Panc1 (cell line): Measurements from ENCODE around the gene CRMP1. TPM values are rescaled to one million over a fixed set of nuclear protein-coding genes. Genes with fewer than 3 reads are reported as not detected.

Experiments used
- ATAC-seq: fragments of 200-7000 bp; cut with Tn5 transposase; 2 replicates; pipeline ENCODE4 v1.9.1; 2020; ENCODE audit warnings: mild to moderate bottlenecking, moderate library complexity
- BruUV-seq: library from RNA; stranded (reverse); fragments of 400-500 nt; replicated peaks from 2 replicates; lab custom pipeline; 2021; lab: Mats Ljungman, UMichigan
- CTCF ChIA-PET: fragments of 300-600 bp; sonication (Branson Sonifier 250); formaldehyde crosslinking; loops from one replicate; lab custom pipeline; 2022; ENCODE audit warnings: antibody characterized with exemption; lab: Charles Lee
- POLR2A ChIA-PET: fragments of 300-600 bp; sonication (Branson Sonifier 250); formaldehyde crosslinking; loops from one replicate; lab custom pipeline; 2022; ENCODE audit warnings: antibody characterized with exemption; lab: Charles Lee
- DNase-seq: peaks from one replicate; pipeline ENCODE4 v3.0.0-alpha.2; 2010; ENCODE audit warnings: low read depth, low spot score
- H3K27ac ChIP-seq: 2 replicates; pipeline ENCODE4 v1.5.1; 2011; ENCODE audit warnings: mild to moderate bottlenecking, low read length, inconsistent platforms
- H3K27me3 ChIP-seq: fragments of 200-500 bp; sonication (Bioruptor generic); 2 replicates; pipeline ENCODE4 v1.6.0; 2014; ENCODE audit warnings: low read length, inconsistent platforms; ENCODE audit not compliant: control insufficient read depth, insufficient read depth
- H3K36me3 ChIP-seq: fragments of 200-500 bp; sonication (Bioruptor generic); 2 replicates; pipeline ENCODE4 v1.5.1; 2014; ENCODE audit warnings: inconsistent platforms, mild to moderate bottlenecking, low read length, moderate library complexity; ENCODE audit not compliant: control insufficient read depth, insufficient read depth
- H3K4me1 ChIP-seq: 2 replicates; pipeline ENCODE4 v1.5.1; 2011; ENCODE audit warnings: inconsistent platforms, mild to moderate bottlenecking, low read length, moderate library complexity; ENCODE audit not compliant: control insufficient read depth, insufficient read depth
- H3K4me3 ChIP-seq, 2 experiments: 2 replicates each; pipeline ENCODE4 v1.5.1; 2011 to 2012; ENCODE audit warnings: low read depth in 2 of 2, low read length in 2 of 2, mild to moderate bottlenecking in 2 of 2, inconsistent platforms in 1 of 2, moderate library complexity in 1 of 2
- H3K9me3 ChIP-seq: fragments of 200-500 bp; sonication (Bioruptor generic); 2 replicates; pipeline ENCODE4 v1.5.1; 2014; ENCODE audit warnings: low read depth, mild to moderate bottlenecking, inconsistent platforms, low read length, moderate library complexity; ENCODE audit not compliant: control insufficient read depth, insufficient read depth
- POLR2AphosphoS5 ChIP-seq: IDR thresholded peaks from 2 replicates; pipeline ENCODE4 v1.6.1; 2012; ENCODE audit warnings: mild to moderate bottlenecking, low read depth, low read length, moderate library complexity
- SIN3A ChIP-seq: IDR thresholded peaks from 2 replicates; pipeline ENCODE4 v1.6.1; 2012; ENCODE audit warnings: low read depth, mild to moderate bottlenecking, low read length, moderate library complexity, borderline replicate concordance; ENCODE audit not compliant: insufficient read depth
- TCF7L2 ChIP-seq: IDR thresholded peaks from 2 replicates; pipeline ENCODE4 v1.6.1; 2011; ENCODE audit warnings: mild to moderate bottlenecking, low read depth, low read length, inconsistent platforms
- in situ Hi-C: cut with HindIII; loops from 2 replicates; pipeline ENCODE4 v1.10.0; 2016; ENCODE audit warnings: low sequenced_read_pairs, low pct_unique_long_range_greater_than_20kb
- intact Hi-C: fragments of 100-400 bp; cut with micrococcal nuclease; formaldehyde crosslinking; loops from one replicate; pipeline ENCODE4 v1.10.0; 2022; ENCODE audit not compliant: unreplicated experiment
- total RNA-seq: library from RNA; stranded (reverse); gene quantifications from one replicate; pipeline ENCODE4 v1.2.1, GENCODE V29; 2021; ENCODE audit not compliant: unreplicated experiment
- TF ChIP-seq, protein P1 (sequence below), 2 experiments: IDR thresholded peaks; 2 replicates each; pipeline ENCODE4 v1.6.1; 2011 to 2012; ENCODE audit warnings: low read depth in 2 of 2, control low read depth in 1 of 2, low read length in 1 of 2, mild to moderate bottlenecking in 1 of 2, moderate library complexity in 1 of 2; ENCODE audit not compliant: insufficient read depth in 1 of 2
- TF ChIP-seq, protein P2 (sequence below): fragments of 450-650 bp; IDR thresholded peaks from 2 replicates; pipeline ENCODE4 v1.5.1; 2017; ENCODE audit warnings: mild to moderate bottlenecking

The CRMP1 gene
- total RNA-seq, 1 experiment from 2014 or later: 0.28 TPM

DNA sequence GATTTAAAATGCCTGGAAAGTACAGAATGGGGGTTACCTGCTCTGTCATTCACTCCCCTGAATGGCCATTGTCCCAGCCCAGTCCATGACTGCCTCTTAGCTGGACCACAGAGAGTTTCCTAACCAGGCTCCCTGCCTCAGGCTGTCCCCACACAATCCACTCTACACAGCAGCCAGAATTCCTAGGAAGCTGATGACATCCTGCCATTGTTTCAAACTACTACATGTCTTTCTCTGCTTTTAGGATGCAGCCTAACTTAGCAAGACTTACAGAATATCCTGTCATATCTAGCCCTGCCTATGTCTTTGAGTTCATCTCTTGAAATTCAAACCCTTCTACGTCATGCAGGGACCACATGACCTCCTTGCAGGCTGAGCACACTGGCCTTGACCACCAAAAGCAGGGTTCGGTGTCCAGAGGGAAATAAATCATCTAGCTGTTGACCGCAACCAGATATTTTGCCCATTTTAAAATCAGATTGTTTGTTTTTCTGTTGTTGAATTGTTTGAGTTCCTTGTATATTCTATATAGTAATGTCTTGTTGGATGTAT is 16.1 kb upstream of the CRMP1 start:
- no peak overlapping the region for H3K4me3 ChIP-seq
- ChIA-PET POLR2A (no interaction called here), CTCF (no interaction called here)
- H3K9me3 ChIP-seq: no peaks in the 10 kb centered on the region
- H3K27ac ChIP-seq: no peak overlapping the region
- intact Hi-C loops (no loop called here), in situ Hi-C loops (no loop called here)
- BruUV-seq: no TSS peak
- H3K36me3 ChIP-seq: no peaks in the 10 kb centered on the region
- TF ChIP-seq SIN3A: no peak
- TF ChIP-seq POLR2AphosphoS5: no peak
- TF ChIP-seq, protein P1, sequence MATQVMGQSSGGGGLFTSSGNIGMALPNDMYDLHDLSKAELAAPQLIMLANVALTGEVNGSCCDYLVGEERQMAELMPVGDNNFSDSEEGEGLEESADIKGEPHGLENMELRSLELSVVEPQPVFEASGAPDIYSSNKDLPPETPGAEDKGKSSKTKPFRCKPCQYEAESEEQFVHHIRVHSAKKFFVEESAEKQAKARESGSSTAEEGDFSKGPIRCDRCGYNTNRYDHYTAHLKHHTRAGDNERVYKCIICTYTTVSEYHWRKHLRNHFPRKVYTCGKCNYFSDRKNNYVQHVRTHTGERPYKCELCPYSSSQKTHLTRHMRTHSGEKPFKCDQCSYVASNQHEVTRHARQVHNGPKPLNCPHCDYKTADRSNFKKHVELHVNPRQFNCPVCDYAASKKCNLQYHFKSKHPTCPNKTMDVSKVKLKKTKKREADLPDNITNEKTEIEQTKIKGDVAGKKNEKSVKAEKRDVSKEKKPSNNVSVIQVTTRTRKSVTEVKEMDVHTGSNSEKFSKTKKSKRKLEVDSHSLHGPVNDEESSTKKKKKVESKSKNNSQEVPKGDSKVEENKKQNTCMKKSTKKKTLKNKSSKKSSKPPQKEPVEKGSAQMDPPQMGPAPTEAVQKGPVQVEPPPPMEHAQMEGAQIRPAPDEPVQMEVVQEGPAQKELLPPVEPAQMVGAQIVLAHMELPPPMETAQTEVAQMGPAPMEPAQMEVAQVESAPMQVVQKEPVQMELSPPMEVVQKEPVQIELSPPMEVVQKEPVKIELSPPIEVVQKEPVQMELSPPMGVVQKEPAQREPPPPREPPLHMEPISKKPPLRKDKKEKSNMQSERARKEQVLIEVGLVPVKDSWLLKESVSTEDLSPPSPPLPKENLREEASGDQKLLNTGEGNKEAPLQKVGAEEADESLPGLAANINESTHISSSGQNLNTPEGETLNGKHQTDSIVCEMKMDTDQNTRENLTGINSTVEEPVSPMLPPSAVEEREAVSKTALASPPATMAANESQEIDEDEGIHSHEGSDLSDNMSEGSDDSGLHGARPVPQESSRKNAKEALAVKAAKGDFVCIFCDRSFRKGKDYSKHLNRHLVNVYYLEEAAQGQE (IDR thresholded peaks at IDR 0.05; ENCODE audit: insufficient read depth in 1 of 2, low read depth in 2 of 2, low read length in 1 of 2): no peak
- TF ChIP-seq, protein P2, sequence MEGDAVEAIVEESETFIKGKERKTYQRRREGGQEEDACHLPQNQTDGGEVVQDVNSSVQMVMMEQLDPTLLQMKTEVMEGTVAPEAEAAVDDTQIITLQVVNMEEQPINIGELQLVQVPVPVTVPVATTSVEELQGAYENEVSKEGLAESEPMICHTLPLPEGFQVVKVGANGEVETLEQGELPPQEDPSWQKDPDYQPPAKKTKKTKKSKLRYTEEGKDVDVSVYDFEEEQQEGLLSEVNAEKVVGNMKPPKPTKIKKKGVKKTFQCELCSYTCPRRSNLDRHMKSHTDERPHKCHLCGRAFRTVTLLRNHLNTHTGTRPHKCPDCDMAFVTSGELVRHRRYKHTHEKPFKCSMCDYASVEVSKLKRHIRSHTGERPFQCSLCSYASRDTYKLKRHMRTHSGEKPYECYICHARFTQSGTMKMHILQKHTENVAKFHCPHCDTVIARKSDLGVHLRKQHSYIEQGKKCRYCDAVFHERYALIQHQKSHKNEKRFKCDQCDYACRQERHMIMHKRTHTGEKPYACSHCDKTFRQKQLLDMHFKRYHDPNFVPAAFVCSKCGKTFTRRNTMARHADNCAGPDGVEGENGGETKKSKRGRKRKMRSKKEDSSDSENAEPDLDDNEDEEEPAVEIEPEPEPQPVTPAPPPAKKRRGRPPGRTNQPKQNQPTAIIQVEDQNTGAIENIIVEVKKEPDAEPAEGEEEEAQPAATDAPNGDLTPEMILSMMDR: no peak
- TF ChIP-seq TCF7L2: no peak
- H3K27me3 ChIP-seq: no peaks in the 10 kb centered on the region; the same call in 1 of the 2 replicates
- ATAC-seq (no peak), DNase-seq (no peak)
- H3K4me1 ChIP-seq: no peaks in the 10 kb centered on the region

DNA sequence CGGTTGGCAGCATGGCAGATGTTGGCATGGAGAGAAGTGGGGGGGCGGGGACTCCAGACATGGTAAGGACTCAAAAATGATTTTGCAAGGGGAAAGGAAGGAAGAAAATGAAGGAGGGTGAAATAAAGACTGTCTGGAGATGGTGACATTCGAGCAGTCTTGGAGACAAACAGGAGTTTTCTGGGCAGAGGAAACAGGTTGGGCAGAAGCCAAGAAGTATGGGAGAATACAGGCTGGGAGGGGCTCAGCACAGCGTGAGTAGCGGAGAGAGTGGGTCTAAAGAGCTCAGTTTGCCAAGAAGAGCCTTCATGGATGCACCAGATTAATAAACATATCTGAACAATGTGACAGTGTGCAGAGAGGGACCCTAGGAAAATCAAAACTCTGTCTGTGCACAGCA is 13.3 kb upstream of the CRMP1 start:
- H3K9me3 ChIP-seq: no peaks in the 10 kb centered on the region
- in situ Hi-C loops: no loop called here
- no peaks in the 10 kb centered on the region for H3K4me1 ChIP-seq
- intact Hi-C loops: no loop called here
- DNase-seq (no peak), ATAC-seq (no peak)
- no peak overlapping the region for H3K4me3 ChIP-seq
- BruUV-seq: no TSS peak
- H3K27me3 ChIP-seq: no peaks in the 10 kb centered on the region; the same call in 1 of the 2 replicates
- CTCF ChIA-PET: no interaction called here
- no peak overlapping the region for H3K27ac ChIP-seq
- H3K36me3 ChIP-seq: no peaks in the 10 kb centered on the region
- TF ChIP-seq SIN3A (no peak), POLR2AphosphoS5 (no peak), TCF7L2 (no peak)
- TF ChIP-seq, protein P1 (IDR thresholded peaks at IDR 0.05; ENCODE audit: insufficient read depth in 1 of 2, low read depth in 2 of 2, low read length in 1 of 2): no peak
- TF ChIP-seq, protein P2: no peak
- POLR2A ChIA-PET: no interaction called here
